Measurements from ENCODE around the gene ATP6AP1. TPM values are rescaled to one million over a fixed set of nuclear protein-coding genes. Genes with fewer than 3 reads are reported as not detected.

ATP6AP1 gene
- total and polyA plus RNA-seq, 2 experiments from 2014 or later = 37.7 to 52.1 TPM

- TF ChIP-seq, protein P1, sequence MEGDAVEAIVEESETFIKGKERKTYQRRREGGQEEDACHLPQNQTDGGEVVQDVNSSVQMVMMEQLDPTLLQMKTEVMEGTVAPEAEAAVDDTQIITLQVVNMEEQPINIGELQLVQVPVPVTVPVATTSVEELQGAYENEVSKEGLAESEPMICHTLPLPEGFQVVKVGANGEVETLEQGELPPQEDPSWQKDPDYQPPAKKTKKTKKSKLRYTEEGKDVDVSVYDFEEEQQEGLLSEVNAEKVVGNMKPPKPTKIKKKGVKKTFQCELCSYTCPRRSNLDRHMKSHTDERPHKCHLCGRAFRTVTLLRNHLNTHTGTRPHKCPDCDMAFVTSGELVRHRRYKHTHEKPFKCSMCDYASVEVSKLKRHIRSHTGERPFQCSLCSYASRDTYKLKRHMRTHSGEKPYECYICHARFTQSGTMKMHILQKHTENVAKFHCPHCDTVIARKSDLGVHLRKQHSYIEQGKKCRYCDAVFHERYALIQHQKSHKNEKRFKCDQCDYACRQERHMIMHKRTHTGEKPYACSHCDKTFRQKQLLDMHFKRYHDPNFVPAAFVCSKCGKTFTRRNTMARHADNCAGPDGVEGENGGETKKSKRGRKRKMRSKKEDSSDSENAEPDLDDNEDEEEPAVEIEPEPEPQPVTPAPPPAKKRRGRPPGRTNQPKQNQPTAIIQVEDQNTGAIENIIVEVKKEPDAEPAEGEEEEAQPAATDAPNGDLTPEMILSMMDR (conservative IDR thresholded peaks at IDR 0.05; ENCODE audit: low read depth in 2 of 2) = no peak
Observed at GRCh38 chrX:154437971-154438893, 9.8 kb downstream of the ATP6AP1 start (continued).

DNA sequence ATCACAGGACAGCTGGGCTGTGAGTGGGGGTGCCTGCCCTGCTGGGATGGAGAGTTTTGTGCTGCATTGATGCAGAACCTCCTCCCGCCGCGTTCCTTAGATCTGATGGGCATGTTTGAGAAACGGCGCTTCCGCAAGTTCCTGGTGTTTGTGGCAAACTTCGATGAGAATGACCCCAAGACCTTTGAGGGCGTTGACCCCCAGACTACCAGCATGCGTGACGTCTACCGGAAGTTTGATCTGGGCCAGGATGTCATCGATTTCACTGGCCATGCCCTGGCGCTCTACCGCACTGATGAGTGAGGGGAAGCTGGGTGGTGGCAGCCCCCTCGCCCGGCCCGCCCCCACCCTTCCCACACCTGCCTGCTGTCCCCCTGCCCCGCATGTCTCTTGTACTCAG is 11.4 kb downstream of the ATP6AP1 start:
- Mint-ChIP-seq H3K27ac (no peak overlapping the region), H3K4me3 (no peak overlapping the region), H3K27me3 (ENCODE audit: insufficient read depth, low read depth, poor library complexity) (peaks cover 7% of the 10 kb centered on the region), H3K4me1 (peaks cover 16% of the 10 kb centered on the region), H3K9me3 (no peaks in the 10 kb centered on the region), H3K36me3 (ENCODE audit: low read depth) (peaks cover 24% of the 10 kb centered on the region; the same call in 2 of the 3 replicates)
- Histone ChIP-seq H3F3A (replicated peaks; ENCODE audit: low read depth) (no peaks in the 10 kb centered on the region), H3K36me3 (ENCODE audit: insufficient read depth) (no peaks in the 10 kb centered on the region), H3K4me2 (no peak overlapping the region), H4K20me1 (replicated peaks; ENCODE audit: insufficient read depth) (no peaks in the 10 kb centered on the region), H3K4me1 (ENCODE audit: insufficient read depth) (0 out of 2 replicates have a peak, but pooled peaks cover 3% of the 10 kb centered on the region), H3K27me3 (ENCODE audit: insufficient read depth) (no peaks in the 10 kb centered on the region), H2AFZ (no peak overlapping the region), H3K4me3 (no peak overlapping the region), H3K27ac (ENCODE audit: low read depth) (no peak overlapping the region), H3K9me2 (ENCODE audit: insufficient read depth) (no peaks in the 10 kb centered on the region), H3K79me2 (replicated peaks; ENCODE audit: insufficient read depth) (peaks cover 13% of the 10 kb centered on the region)
- DNase-seq (ENCODE audit: low spot score) = no peak
- ATAC-seq = no peak
- no peak for TF ChIP-seq ZNF114 (CRISPR knock-in tag; IDR thresholded peaks at IDR 0.05)
- TF ChIP-seq, protein P1 (conservative IDR thresholded peaks at IDR 0.05; ENCODE audit: low read depth in 2 of 2) = no peak
- TF ChIP-seq POLR2AphosphoS5 (IDR thresholded peaks at IDR 0.05; ENCODE audit: low read depth) = no peak
- TF ChIP-seq, protein P2, sequence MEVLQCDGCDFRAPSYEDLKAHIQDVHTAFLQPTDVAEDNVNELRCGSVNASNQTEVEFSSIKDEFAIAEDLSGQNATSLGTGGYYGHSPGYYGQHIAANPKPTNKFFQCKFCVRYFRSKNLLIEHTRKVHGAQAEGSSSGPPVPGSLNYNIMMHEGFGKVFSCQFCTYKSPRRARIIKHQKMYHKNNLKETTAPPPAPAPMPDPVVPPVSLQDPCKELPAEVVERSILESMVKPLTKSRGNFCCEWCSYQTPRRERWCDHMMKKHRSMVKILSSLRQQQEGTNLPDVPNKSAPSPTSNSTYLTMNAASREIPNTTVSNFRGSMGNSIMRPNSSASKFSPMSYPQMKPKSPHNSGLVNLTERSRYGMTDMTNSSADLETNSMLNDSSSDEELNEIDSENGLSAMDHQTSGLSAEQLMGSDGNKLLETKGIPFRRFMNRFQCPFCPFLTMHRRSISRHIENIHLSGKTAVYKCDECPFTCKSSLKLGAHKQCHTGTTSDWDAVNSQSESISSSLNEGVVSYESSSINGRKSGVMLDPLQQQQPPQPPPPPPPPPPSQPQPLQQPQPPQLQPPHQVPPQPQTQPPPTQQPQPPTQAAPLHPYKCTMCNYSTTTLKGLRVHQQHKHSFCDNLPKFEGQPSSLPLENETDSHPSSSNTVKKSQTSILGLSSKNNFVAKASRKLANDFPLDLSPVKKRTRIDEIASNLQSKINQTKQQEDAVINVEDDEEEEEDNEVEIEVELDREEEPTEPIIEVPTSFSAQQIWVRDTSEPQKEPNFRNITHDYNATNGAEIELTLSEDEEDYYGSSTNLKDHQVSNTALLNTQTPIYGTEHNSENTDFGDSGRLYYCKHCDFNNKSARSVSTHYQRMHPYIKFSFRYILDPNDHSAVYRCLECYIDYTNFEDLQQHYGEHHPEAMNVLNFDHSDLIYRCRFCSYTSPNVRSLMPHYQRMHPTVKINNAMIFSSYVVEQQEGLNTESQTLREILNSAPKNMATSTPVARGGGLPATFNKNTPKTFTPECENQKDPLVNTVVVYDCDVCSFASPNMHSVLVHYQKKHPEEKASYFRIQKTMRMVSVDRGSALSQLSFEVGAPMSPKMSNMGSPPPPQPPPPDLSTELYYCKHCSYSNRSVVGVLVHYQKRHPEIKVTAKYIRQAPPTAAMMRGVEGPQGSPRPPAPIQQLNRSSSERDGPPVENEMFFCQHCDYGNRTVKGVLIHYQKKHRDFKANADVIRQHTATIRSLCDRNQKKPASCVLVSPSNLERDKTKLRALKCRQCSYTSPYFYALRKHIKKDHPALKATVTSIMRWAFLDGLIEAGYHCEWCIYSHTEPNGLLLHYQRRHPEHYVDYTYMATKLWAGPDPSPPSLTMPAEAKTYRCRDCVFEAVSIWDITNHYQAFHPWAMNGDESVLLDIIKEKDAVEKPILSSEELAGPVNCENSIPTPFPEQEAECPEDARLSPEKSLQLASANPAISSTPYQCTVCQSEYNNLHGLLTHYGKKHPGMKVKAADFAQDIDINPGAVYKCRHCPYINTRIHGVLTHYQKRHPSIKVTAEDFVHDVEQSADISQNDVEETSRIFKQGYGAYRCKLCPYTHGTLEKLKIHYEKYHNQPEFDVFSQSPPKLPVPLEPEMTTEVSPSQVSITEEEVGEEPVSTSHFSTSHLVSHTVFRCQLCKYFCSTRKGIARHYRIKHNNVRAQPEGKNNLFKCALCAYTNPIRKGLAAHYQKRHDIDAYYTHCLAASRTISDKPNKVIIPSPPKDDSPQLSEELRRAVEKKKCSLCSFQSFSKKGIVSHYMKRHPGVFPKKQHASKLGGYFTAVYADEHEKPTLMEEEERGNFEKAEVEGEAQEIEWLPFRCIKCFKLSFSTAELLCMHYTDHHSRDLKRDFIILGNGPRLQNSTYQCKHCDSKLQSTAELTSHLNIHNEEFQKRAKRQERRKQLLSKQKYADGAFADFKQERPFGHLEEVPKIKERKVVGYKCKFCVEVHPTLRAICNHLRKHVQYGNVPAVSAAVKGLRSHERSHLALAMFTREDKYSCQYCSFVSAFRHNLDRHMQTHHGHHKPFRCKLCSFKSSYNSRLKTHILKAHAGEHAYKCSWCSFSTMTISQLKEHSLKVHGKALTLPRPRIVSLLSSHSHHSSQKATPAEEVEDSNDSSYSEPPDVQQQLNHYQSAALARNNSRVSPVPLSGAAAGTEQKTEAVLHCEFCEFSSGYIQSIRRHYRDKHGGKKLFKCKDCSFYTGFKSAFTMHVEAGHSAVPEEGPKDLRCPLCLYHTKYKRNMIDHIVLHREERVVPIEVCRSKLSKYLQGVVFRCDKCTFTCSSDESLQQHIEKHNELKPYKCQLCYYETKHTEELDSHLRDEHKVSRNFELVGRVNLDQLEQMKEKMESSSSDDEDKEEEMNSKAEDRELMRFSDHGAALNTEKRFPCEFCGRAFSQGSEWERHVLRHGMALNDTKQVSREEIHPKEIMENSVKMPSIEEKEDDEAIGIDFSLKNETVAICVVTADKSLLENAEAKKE (CRISPR knock-in tag; IDR thresholded peaks at IDR 0.05) = no peak
- TF ChIP-seq ETS1 (IDR thresholded peaks at IDR 0.05) = no peak
- TF ChIP-seq STAT1 (IDR thresholded peaks at IDR 0.05; ENCODE audit: unreplicated experiment) = no peak
- no peak for TF ChIP-seq CREB1 (CRISPR knock-in tag; IDR thresholded peaks at IDR 0.05; ENCODE audit: low read depth)
- TF ChIP-seq EZH2phosphoT487 (IDR thresholded peaks at IDR 0.05; ENCODE audit: unreplicated experiment) = no peak
- no peak for TF ChIP-seq EZH2 (IDR thresholded peaks at IDR 0.05; ENCODE audit: low read depth, unreplicated experiment)
- no peak for TF ChIP-seq JUNB (IDR thresholded peaks at IDR 0.05; ENCODE audit: unreplicated experiment)
- no peak for TF ChIP-seq ZNF331 (CRISPR knock-in tag; IDR thresholded peaks at IDR 0.05; ENCODE audit: low read depth)
- TF ChIP-seq NANOG (IDR thresholded peaks at IDR 0.05; ENCODE audit: borderline replicate concordance) = no peak
